ENCODE results near the gene SNX1.
"Not testable (repeated sequence)": the region's sequence is repeated elsewhere in the genome, so short reads cannot be mapped to it uniquely, and the experiment has no call there.

DNA sequence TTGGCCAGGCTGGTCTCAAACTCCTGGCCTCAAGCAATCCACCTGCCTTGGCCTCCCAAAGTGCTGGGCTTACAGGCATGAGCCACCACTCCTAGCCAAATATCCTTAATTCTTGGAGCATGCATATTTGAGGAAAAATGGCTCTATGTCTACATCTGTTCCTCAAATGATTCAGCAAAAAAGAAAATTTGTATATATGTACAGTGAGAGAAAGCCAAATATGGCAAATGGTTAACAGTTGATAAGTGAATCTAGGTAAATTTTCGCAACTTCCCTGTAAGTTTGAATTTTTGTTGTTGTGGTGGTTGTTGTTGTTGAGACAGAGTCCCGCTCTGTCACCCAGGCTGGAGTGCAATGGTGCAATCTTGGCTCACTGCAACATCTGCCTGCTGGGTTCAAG is 36.7 kb upstream of the SNX1 start:
- not testable (repeated sequence) for TF ChIP-seq JUND (IDR thresholded peaks at IDR 0.05; ENCODE audit: low read length); CBX8 (IDR thresholded peaks at IDR 0.05; ENCODE audit: borderline replicate concordance, low read depth, low read length); POLR2A (IDR thresholded peaks at IDR 0.05; ENCODE audit: control extremely low read depth in 1 of 2, low read depth in 2 of 2, low read length in 2 of 2); RXRA (IDR thresholded peaks at IDR 0.05; ENCODE audit: insufficient read depth, low read depth, low read length); POLR2AphosphoS5 (IDR thresholded peaks at IDR 0.05; ENCODE audit: low read depth, low read length); GABPA (IDR thresholded peaks at IDR 0.05; ENCODE audit: borderline replicate concordance, insufficient read depth, low read length); EZH2 (IDR thresholded peaks at IDR 0.05; ENCODE audit: low read depth, low read length, severe bottlenecking); KDM1A (IDR thresholded peaks at IDR 0.05; ENCODE audit: borderline replicate concordance, low read length)
- TF ChIP-seq, protein P1, sequence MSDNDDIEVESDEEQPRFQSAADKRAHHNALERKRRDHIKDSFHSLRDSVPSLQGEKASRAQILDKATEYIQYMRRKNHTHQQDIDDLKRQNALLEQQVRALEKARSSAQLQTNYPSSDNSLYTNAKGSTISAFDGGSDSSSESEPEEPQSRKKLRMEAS (IDR thresholded peaks at IDR 0.05): not testable (repeated sequence)
- TF ChIP-seq, protein P2, sequence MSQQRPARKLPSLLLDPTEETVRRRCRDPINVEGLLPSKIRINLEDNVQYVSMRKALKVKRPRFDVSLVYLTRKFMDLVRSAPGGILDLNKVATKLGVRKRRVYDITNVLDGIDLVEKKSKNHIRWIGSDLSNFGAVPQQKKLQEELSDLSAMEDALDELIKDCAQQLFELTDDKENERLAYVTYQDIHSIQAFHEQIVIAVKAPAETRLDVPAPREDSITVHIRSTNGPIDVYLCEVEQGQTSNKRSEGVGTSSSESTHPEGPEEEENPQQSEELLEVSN (IDR thresholded peaks at IDR 0.05): not testable (repeated sequence)
- TF ChIP-seq, protein P3, sequence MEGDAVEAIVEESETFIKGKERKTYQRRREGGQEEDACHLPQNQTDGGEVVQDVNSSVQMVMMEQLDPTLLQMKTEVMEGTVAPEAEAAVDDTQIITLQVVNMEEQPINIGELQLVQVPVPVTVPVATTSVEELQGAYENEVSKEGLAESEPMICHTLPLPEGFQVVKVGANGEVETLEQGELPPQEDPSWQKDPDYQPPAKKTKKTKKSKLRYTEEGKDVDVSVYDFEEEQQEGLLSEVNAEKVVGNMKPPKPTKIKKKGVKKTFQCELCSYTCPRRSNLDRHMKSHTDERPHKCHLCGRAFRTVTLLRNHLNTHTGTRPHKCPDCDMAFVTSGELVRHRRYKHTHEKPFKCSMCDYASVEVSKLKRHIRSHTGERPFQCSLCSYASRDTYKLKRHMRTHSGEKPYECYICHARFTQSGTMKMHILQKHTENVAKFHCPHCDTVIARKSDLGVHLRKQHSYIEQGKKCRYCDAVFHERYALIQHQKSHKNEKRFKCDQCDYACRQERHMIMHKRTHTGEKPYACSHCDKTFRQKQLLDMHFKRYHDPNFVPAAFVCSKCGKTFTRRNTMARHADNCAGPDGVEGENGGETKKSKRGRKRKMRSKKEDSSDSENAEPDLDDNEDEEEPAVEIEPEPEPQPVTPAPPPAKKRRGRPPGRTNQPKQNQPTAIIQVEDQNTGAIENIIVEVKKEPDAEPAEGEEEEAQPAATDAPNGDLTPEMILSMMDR (IDR thresholded peaks at IDR 0.05; ENCODE audit: control extremely low read depth in 1 of 3, insufficient read depth in 1 of 3, low read depth in 1 of 3, low read length in 3 of 3): not testable (repeated sequence)

All from H1 (cell line).